HCT116 (cell line): ENCODE results near the gene CRIP2. TPM values are rescaled to one million over a fixed set of nuclear protein-coding genes. Genes with fewer than 3 reads are reported as not detected.

Experiments
- ATAC-seq: fragments of 200-7000 bp; cut with Tn5 transposase; 2 replicates; pipeline ENCODE4 v1.9.1; 2020; ENCODE audit warnings: mild to moderate bottlenecking, moderate library complexity
- BruUV-seq: library from RNA; stranded (reverse); fragments of 400-500 nt; replicated peaks from 2 replicates; lab custom pipeline; 2021; lab: Mats Ljungman, UMichigan
- CTCF ChIA-PET: fragments of 300-600 bp; sonication (Branson Sonifier 250); formaldehyde crosslinking; loops from one replicate; lab custom pipeline; 2021; ENCODE audit warnings: antibody characterized with exemption; lab: Charles Lee
- POLR2A ChIA-PET: fragments of 300-600, 350-600 bp; sonication (Branson Sonifier 250); formaldehyde crosslinking; loops from one replicate; lab custom pipeline; 2021; ENCODE audit warnings: antibody characterized with exemption; lab: Charles Lee
- RAD21 ChIA-PET, 2 experiments: fragments of 300-600 bp; sonication (Branson Sonifier 250); formaldehyde crosslinking; loops; one replicate each; lab custom pipeline; 2023; ENCODE audit warnings: low total read pairs in 2 of 2; ENCODE audit not compliant: uncharacterized antibody in 2 of 2, unreplicated experiment in 2 of 2, low non-redundant PET in 1 of 2; lab: Charles Lee
- DNase-seq: peaks from one replicate; pipeline ENCODE4 v3.0.0-alpha.2; 2010; ENCODE audit warnings: low read depth, low spot score
- H2AFZ ChIP-seq: fragments of 200-600 bp; shearing (Covaris generic), sonication (generic); 2 replicates; pipeline ENCODE4 v1.6.1; 2017; ENCODE audit warnings: low read depth, mixed run types, mixed read lengths, antibody characterized with exemption, low read length; ENCODE audit not compliant: poor library complexity, severe bottlenecking
- H3K27ac ChIP-seq: 2 replicates; pipeline ENCODE4 v1.5.1; 2012; ENCODE audit warnings: low read depth, low read length
- H3K27me3 ChIP-seq: fragments of 200-600 bp; sonication (generic); 2 replicates; pipeline ENCODE4 v1.6.1; 2016; ENCODE audit warnings: mixed run types, low read length, mixed read lengths; ENCODE audit not compliant: insufficient read depth
- H3K36me3 ChIP-seq, 2 experiments: fragments of 200-500 bp in 1 of 2; fragments of 200-600 bp in 1 of 2; sonication (Bioruptor generic) in 1 of 2; sonication (generic) in 1 of 2; 2 replicates each; pipeline versions ENCODE4 v1.5.1 to v1.6.1; 2014 to 2016; ENCODE audit warnings: low read length in 2 of 2, inconsistent platforms in 1 of 2, mixed read lengths in 1 of 2, mixed run types in 1 of 2; ENCODE audit not compliant: insufficient read depth in 2 of 2, control insufficient read depth in 1 of 2
- H3K4me1 ChIP-seq, 2 experiments: fragments of 200-600 bp in 1 of 2; sonication (generic) in 1 of 2; 2 replicates each; pipeline versions ENCODE4 v1.5.1 to v1.6.1; 2012 to 2017; ENCODE audit warnings: low read length in 2 of 2, inconsistent platforms in 1 of 2, mild to moderate bottlenecking in 1 of 2, mixed read lengths in 1 of 2, mixed run types in 1 of 2, moderate library complexity in 1 of 2; ENCODE audit not compliant: insufficient read depth in 2 of 2, control insufficient read depth in 1 of 2
- H3K4me2 ChIP-seq: fragments of 200-600 bp; sonication (generic); 2 replicates; pipeline ENCODE4 v1.6.1; 2017; ENCODE audit warnings: mixed run types, low read length, mixed read lengths
- H3K4me3 ChIP-seq, 2 experiments: fragments of 200-600 bp in 1 of 2; sonication (generic) in 1 of 2; replicated peaks in 1 of 2; 2 replicates each; pipeline ENCODE4 v1.5.1; 2011 to 2016; ENCODE audit warnings: low read length in 2 of 2, control low read depth in 1 of 2, low read depth in 1 of 2, mild to moderate bottlenecking in 1 of 2, mixed read lengths in 1 of 2, mixed run types in 1 of 2
- H3K79me2 ChIP-seq: fragments of 200-600 bp; sonication (generic); 2 replicates; pipeline ENCODE4 v1.6.1; 2017; ENCODE audit warnings: mild to moderate bottlenecking, mixed run types, low read length, moderate library complexity, mixed read lengths; ENCODE audit not compliant: insufficient read depth
- H3K9ac ChIP-seq: fragments of 200-600 bp; sonication (generic); 2 replicates; pipeline ENCODE4 v1.6.1; 2016; ENCODE audit warnings: low read length, mixed read lengths
- H3K9me2 ChIP-seq: fragments of 200-600 bp; sonication (generic), shearing (Covaris generic); 2 replicates; pipeline ENCODE4 v1.6.1; 2017; ENCODE audit warnings: mixed run types, mild to moderate bottlenecking, moderate library complexity; ENCODE audit not compliant: insufficient read depth
- H3K9me3 ChIP-seq, 2 experiments: fragments of 200-500 bp in 1 of 2; fragments of 200-600 bp in 1 of 2; sonication (Bioruptor generic) in 1 of 2; sonication (generic) in 1 of 2; 2 replicates each; pipeline ENCODE4 v1.6.1; 2014 to 2017; ENCODE audit warnings: low read length in 2 of 2, mixed read lengths in 2 of 2, inconsistent platforms in 1 of 2, low read depth in 1 of 2, mild to moderate bottlenecking in 1 of 2, mixed run types in 1 of 2, moderate library complexity in 1 of 2; ENCODE audit not compliant: control insufficient read depth in 1 of 2, insufficient read depth in 1 of 2
- H4K20me1 ChIP-seq: fragments of 200-600 bp; sonication (generic), shearing (Covaris generic); 2 replicates; pipeline ENCODE4 v1.6.1; 2017; ENCODE audit warnings: mixed run types, mild to moderate bottlenecking, moderate library complexity; ENCODE audit not compliant: insufficient read depth
- ATF3 ChIP-seq: IDR thresholded peaks from 2 replicates; pipeline ENCODE4 v1.6.1; 2012
- CEBPB ChIP-seq: IDR thresholded peaks from 2 replicates; pipeline ENCODE4 v1.6.1; 2012; ENCODE audit warnings: low read depth
- CTCF ChIP-seq, 3 experiments: fragments of 200-600 bp in 1 of 3; sonication (generic) in 1 of 3; IDR thresholded peaks in 2 of 3; conservative IDR thresholded peaks in 1 of 3; 2 replicates each; pipeline ENCODE4 v1.5.1; 2012 to 2017; ENCODE audit warnings: low read depth in 2 of 3, low read length in 2 of 3, antibody characterized with exemption in 1 of 3, borderline replicate concordance in 1 of 3, control low read depth in 1 of 3, mild to moderate bottlenecking in 1 of 3, mixed read lengths in 1 of 3, mixed run types in 1 of 3, moderate library complexity in 1 of 3; ENCODE audit not compliant: insufficient read depth in 1 of 3
- EGR1 ChIP-seq: IDR thresholded peaks from 2 replicates; pipeline ENCODE4 v1.6.1; 2012; ENCODE audit warnings: low read depth
- ELF1 ChIP-seq: IDR thresholded peaks from 2 replicates; pipeline ENCODE4 v1.6.1; 2012; ENCODE audit warnings: low read depth, borderline replicate concordance
- EZH2 ChIP-seq: fragments of 200-600 bp; sonication (generic); IDR thresholded peaks from 2 replicates; pipeline ENCODE4 v1.6.1; 2017; ENCODE audit warnings: antibody characterized with exemption, mixed run types
- EZH2phosphoT487 ChIP-seq: fragments of 200-600 bp; IDR thresholded peaks from 2 replicates; pipeline ENCODE4 v1.6.1; 2018; ENCODE audit warnings: antibody characterized with exemption, borderline replicate concordance
- JUND ChIP-seq: IDR thresholded peaks from 2 replicates; pipeline ENCODE4 v1.6.1; 2012
- MAX ChIP-seq: IDR thresholded peaks from 2 replicates; pipeline ENCODE4 v1.6.1; 2012
- POLR2A ChIP-seq: IDR thresholded peaks from 2 replicates; pipeline ENCODE4 v1.7.0; 2011; ENCODE audit warnings: borderline replicate concordance; ENCODE audit not compliant: insufficient read depth, insufficient read length; ENCODE audit errors: extremely low read depth
- POLR2AphosphoS5 ChIP-seq: IDR thresholded peaks from 2 replicates; pipeline ENCODE4 v1.6.1; 2011; ENCODE audit warnings: mild to moderate bottlenecking, low read depth, low read length, moderate library complexity
- RAD21 ChIP-seq: IDR thresholded peaks from 2 replicates; pipeline ENCODE4 v1.6.1; 2012; ENCODE audit warnings: low read depth, mild to moderate bottlenecking
- TCF7L2 ChIP-seq: IDR thresholded peaks from 2 replicates; pipeline ENCODE4 v1.7.0; 2011; ENCODE audit warnings: borderline replicate concordance, inconsistent platforms; ENCODE audit not compliant: insufficient read depth, insufficient read length; ENCODE audit errors: extremely low read depth
- YY1 ChIP-seq: IDR thresholded peaks from 2 replicates; pipeline ENCODE4 v1.6.1; 2011; ENCODE audit warnings: low read length, low read depth, moderate library complexity, mild to moderate bottlenecking; ENCODE audit not compliant: insufficient replicate concordance; ENCODE audit errors: extremely low read depth
- ZFX ChIP-seq: fragments of 450-650 bp; IDR thresholded peaks from 2 replicates; pipeline ENCODE4 v1.6.1; 2017
- intact Hi-C: fragments of 100-400 bp; cut with micrococcal nuclease; formaldehyde crosslinking; loops from 2 replicates; pipeline ENCODE4 v1.10.0; 2022
- total RNA-seq: library from RNA; stranded (reverse); gene quantifications from one replicate; pipeline ENCODE4 v1.2.1, GENCODE V29; 2021; ENCODE audit not compliant: unreplicated experiment
- TF ChIP-seq, protein P1 (sequence below): IDR thresholded peaks from 2 replicates; pipeline ENCODE4 v1.6.1; 2012; ENCODE audit warnings: low read depth
- TF ChIP-seq, protein P2 (sequence below): IDR thresholded peaks from 2 replicates; pipeline ENCODE4 v1.6.1; 2011; ENCODE audit warnings: mild to moderate bottlenecking, low read length, moderate library complexity; ENCODE audit not compliant: insufficient replicate concordance; ENCODE audit errors: extremely low read depth

CRIP2 gene
- total RNA-seq, 1 experiment from 2014 or later, result 31.1 TPM

- ChIA-PET CTCF (no interaction called here), RAD21 (no interaction called here), POLR2A (no interaction called here)
- no peaks in the 10 kb centered on the region for H3K9me2 ChIP-seq
- no peak overlapping the region for H3K27ac ChIP-seq
- intact Hi-C loops, result no loop called here
- H3K79me2 ChIP-seq, result peaks cover 3% of the 10 kb centered on the region; the same call in 1 of the 2 replicates
- ATAC-seq (no peak), DNase-seq (no peak)
- no peaks in the 10 kb centered on the region for H3K9me3 ChIP-seq
- no peaks in the 10 kb centered on the region for H3K4me1 ChIP-seq
- peaks cover 11 to 22% of the 10 kb centered on the region in 2 experiments; a peak in 3 of 4 replicates for H3K36me3 ChIP-seq
- no peak overlapping the region for H3K4me3 ChIP-seq
- H2AFZ ChIP-seq, result no peak overlapping the region
- H3K4me2 ChIP-seq, result no peak overlapping the region
- TF ChIP-seq CEBPB, result no peak
- TF ChIP-seq ATF3, result no peak
- TF ChIP-seq MAX, result no peak
- TF ChIP-seq ELF1, result no peak
- TF ChIP-seq, protein P1, sequence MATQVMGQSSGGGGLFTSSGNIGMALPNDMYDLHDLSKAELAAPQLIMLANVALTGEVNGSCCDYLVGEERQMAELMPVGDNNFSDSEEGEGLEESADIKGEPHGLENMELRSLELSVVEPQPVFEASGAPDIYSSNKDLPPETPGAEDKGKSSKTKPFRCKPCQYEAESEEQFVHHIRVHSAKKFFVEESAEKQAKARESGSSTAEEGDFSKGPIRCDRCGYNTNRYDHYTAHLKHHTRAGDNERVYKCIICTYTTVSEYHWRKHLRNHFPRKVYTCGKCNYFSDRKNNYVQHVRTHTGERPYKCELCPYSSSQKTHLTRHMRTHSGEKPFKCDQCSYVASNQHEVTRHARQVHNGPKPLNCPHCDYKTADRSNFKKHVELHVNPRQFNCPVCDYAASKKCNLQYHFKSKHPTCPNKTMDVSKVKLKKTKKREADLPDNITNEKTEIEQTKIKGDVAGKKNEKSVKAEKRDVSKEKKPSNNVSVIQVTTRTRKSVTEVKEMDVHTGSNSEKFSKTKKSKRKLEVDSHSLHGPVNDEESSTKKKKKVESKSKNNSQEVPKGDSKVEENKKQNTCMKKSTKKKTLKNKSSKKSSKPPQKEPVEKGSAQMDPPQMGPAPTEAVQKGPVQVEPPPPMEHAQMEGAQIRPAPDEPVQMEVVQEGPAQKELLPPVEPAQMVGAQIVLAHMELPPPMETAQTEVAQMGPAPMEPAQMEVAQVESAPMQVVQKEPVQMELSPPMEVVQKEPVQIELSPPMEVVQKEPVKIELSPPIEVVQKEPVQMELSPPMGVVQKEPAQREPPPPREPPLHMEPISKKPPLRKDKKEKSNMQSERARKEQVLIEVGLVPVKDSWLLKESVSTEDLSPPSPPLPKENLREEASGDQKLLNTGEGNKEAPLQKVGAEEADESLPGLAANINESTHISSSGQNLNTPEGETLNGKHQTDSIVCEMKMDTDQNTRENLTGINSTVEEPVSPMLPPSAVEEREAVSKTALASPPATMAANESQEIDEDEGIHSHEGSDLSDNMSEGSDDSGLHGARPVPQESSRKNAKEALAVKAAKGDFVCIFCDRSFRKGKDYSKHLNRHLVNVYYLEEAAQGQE, result no peak
- TF ChIP-seq POLR2AphosphoS5, result no peak
- no peak for TF ChIP-seq EGR1
- no peak for TF ChIP-seq EZH2phosphoT487
- no peak for TF ChIP-seq JUND
- no peak for TF ChIP-seq CTCF (IDR thresholded peaks at IDR 0.05 in 2 of 3, conservative IDR thresholded peaks at IDR 0.05 in 1 of 3; ENCODE audit: borderline replicate concordance in 1 of 3, insufficient read depth in 1 of 3, low read depth in 2 of 3, low read length in 2 of 3)
- TF ChIP-seq RAD21, result no peak
- no peak for TF ChIP-seq EZH2
- TF ChIP-seq TCF7L2, result no peak
- TF ChIP-seq YY1, result no peak
- no peak for TF ChIP-seq POLR2A
- TF ChIP-seq, protein P2, sequence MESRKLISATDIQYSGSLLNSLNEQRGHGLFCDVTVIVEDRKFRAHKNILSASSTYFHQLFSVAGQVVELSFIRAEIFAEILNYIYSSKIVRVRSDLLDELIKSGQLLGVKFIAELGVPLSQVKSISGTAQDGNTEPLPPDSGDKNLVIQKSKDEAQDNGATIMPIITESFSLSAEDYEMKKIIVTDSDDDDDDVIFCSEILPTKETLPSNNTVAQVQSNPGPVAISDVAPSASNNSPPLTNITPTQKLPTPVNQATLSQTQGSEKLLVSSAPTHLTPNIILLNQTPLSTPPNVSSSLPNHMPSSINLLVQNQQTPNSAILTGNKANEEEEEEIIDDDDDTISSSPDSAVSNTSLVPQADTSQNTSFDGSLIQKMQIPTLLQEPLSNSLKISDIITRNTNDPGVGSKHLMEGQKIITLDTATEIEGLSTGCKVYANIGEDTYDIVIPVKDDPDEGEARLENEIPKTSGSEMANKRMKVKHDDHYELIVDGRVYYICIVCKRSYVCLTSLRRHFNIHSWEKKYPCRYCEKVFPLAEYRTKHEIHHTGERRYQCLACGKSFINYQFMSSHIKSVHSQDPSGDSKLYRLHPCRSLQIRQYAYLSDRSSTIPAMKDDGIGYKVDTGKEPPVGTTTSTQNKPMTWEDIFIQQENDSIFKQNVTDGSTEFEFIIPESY, result no peak
- TF ChIP-seq ZFX, result no peak
- no peaks in the 10 kb centered on the region for H4K20me1 ChIP-seq
- H3K9ac ChIP-seq, result no peak overlapping the region
- H3K27me3 ChIP-seq, result no peaks in the 10 kb centered on the region
- no TSS peak for BruUV-seq
These were observed 20.8 kb upstream of the CRIP2 start for GRCh38 chr14:105453847-105454246.
